SK-N-SH (cell line): Measurements from ENCODE around the gene DVL2. TPM values are rescaled to one million over a fixed set of nuclear protein-coding genes. Genes with fewer than 3 reads are reported as not detected.

ENCODE experiments used
- CTCF ChIA-PET: fragments of 300-600, 350-600 bp; formaldehyde crosslinking; extraction: SDS; loops from one replicate; lab custom pipeline; 2021; lab: Yijun Ruan, JAX
- POLR2A ChIA-PET: fragments of 350-600 bp; sonication (Branson Sonifier 250); formaldehyde crosslinking; extraction: SDS; loops from one replicate; lab custom pipeline; 2020; ENCODE audit warnings: antibody characterized with exemption, inconsistent platforms; lab: Yijun Ruan, JAX
- DNase-seq: peaks from one replicate; pipeline ENCODE4 v3.0.0; 2012
- H2AFZ ChIP-seq: fragments of 200-600 bp; sonication (generic); 2 replicates; pipeline ENCODE4 v1.8.1; 2016; ENCODE audit warnings: antibody characterized with exemption, mild to moderate bottlenecking, low read depth
- H3F3A ChIP-seq: fragments of 200-600 bp; sonication (generic); replicated peaks from 2 replicates; pipeline ENCODE3; 2016; ENCODE audit warnings: antibody characterized with exemption, mild to moderate bottlenecking; ENCODE audit not compliant: insufficient read depth
- H3K27ac ChIP-seq, 2 experiments: fragments of 200-500 bp in 1 of 2; fragments of 200-600 bp in 1 of 2; sonication (Bioruptor generic) in 1 of 2; sonication (generic), shearing (Covaris generic) in 1 of 2; 2 replicates each; pipeline versions ENCODE4 v1.5.1 to v1.6.1; 2014 to 2016; ENCODE audit warnings: low read depth in 2 of 2, inconsistent platforms in 1 of 2, low read length in 1 of 2, mild to moderate bottlenecking in 1 of 2, mixed read lengths in 1 of 2
- H3K27me3 ChIP-seq: fragments of 200-600 bp; sonication (generic), shearing (Covaris generic); 2 replicates; pipeline ENCODE4 v1.6.1; 2016; ENCODE audit warnings: mixed run types; ENCODE audit not compliant: insufficient read depth
- H3K36me3 ChIP-seq, 2 experiments: fragments of 200-500 bp in 1 of 2; fragments of 200-600 bp in 1 of 2; sonication (Bioruptor generic) in 1 of 2; sonication (generic) in 1 of 2; replicated peaks in 1 of 2; 2 replicates each; pipeline versions ENCODE3 to v1.5.1; 2014 to 2016; ENCODE audit warnings: low read length in 1 of 2, mild to moderate bottlenecking in 1 of 2; ENCODE audit not compliant: insufficient read depth in 2 of 2, control insufficient read depth in 1 of 2
- H3K4me1 ChIP-seq, 2 experiments: fragments of 200-500 bp in 1 of 2; fragments of 200-600 bp in 1 of 2; sonication (Bioruptor generic) in 1 of 2; sonication (generic), shearing (Covaris generic) in 1 of 2; 2 replicates each; pipeline versions ENCODE4 v1.5.1 to v1.6.1; 2014 to 2016; ENCODE audit warnings: low read depth in 1 of 2, low read length in 1 of 2, mixed run types in 1 of 2; ENCODE audit not compliant: insufficient read depth in 2 of 2, control insufficient read depth in 1 of 2
- H3K4me2 ChIP-seq: fragments of 200-600 bp; sonication (generic), shearing (Covaris generic); 2 replicates; pipeline ENCODE4 v1.6.1; 2017; ENCODE audit warnings: mixed run types
- H3K4me3 ChIP-seq, 2 experiments: fragments of 200-500 bp in 1 of 2; fragments of 200-600 bp in 1 of 2; sonication (Bioruptor generic) in 1 of 2; sonication (generic), shearing (Covaris generic) in 1 of 2; 2 replicates each; pipeline versions ENCODE4 v1.5.1 to v1.8.1; 2014 to 2016; ENCODE audit warnings: low read depth in 2 of 2, inconsistent platforms in 1 of 2, low read length in 1 of 2, mild to moderate bottlenecking in 1 of 2, mixed read lengths in 1 of 2, moderate library complexity in 1 of 2
- H3K79me2 ChIP-seq: fragments of 200-600 bp; sonication (generic); 2 replicates; pipeline ENCODE4 v1.8.1; 2017; ENCODE audit warnings: mild to moderate bottlenecking; ENCODE audit not compliant: insufficient read depth
- H3K9ac ChIP-seq: fragments of 200-600 bp; sonication (generic); 2 replicates; pipeline ENCODE4 v1.6.1; 2017; ENCODE audit warnings: mixed run types
- H3K9me2 ChIP-seq: fragments of 200-600 bp; sonication (generic); 2 replicates; pipeline ENCODE4 v1.6.1; 2017; ENCODE audit warnings: mixed run types
- H3K9me3 ChIP-seq: fragments of 200-600 bp; sonication (generic); 2 replicates; pipeline ENCODE4 v1.6.1; 2017; ENCODE audit warnings: mixed run types, mild to moderate bottlenecking, moderate library complexity
- H4K20me1 ChIP-seq: fragments of 200-600 bp; sonication (generic); 2 replicates; pipeline ENCODE4 v1.6.1; 2017; ENCODE audit warnings: mild to moderate bottlenecking, mixed run types; ENCODE audit not compliant: insufficient read depth
- CHD2 ChIP-seq: fragments of 150-350 bp; IDR thresholded peaks from 2 replicates; pipeline ENCODE4 v1.6.1; 2018; ENCODE audit warnings: low read length; ENCODE audit not compliant: partially characterized antibody
- EP300 ChIP-seq, 2 experiments: IDR thresholded peaks; 2 replicates each; pipeline versions ENCODE4 v1.4.0 to v1.6.1; 2012; ENCODE audit warnings: borderline replicate concordance in 1 of 2, low read depth in 1 of 2, low read length in 1 of 2
- GATA2 ChIP-seq: sonication (generic); formaldehyde crosslinking; IDR thresholded peaks from 2 replicates; pipeline ENCODE4 v1.5.0; 2020; ENCODE audit warnings: mild to moderate bottlenecking, missing genetic modification reagents
- JUND ChIP-seq: IDR thresholded peaks from 2 replicates; pipeline ENCODE4 v1.4.0; 2012
- MAX ChIP-seq: IDR thresholded peaks from 2 replicates; pipeline ENCODE4 v1.4.0; 2012; ENCODE audit warnings: low read depth
- MEF2A ChIP-seq: IDR thresholded peaks from 2 replicates; pipeline ENCODE4 v1.4.0; 2012; ENCODE audit warnings: low read depth, borderline replicate concordance
- NFIC ChIP-seq: IDR thresholded peaks from 2 replicates; pipeline ENCODE4 v1.4.0; 2012; ENCODE audit warnings: borderline replicate concordance
- NRF1 ChIP-seq: IDR thresholded peaks from 2 replicates; pipeline ENCODE4 v1.6.1; 2012; ENCODE audit warnings: low read depth, mild to moderate bottlenecking, low read length
- POLR2AphosphoS5 ChIP-seq: IDR thresholded peaks from 2 replicates; pipeline ENCODE4 v1.6.1; 2012; ENCODE audit warnings: low read depth, low read length
- RAD21 ChIP-seq: IDR thresholded peaks from 2 replicates; pipeline ENCODE4 v1.6.1; 2012; ENCODE audit warnings: mild to moderate bottlenecking, low read length
- RCOR1 ChIP-seq: fragments of 150-350 bp; IDR thresholded peaks from 2 replicates; pipeline ENCODE4 v1.6.1; 2017; ENCODE audit warnings: antibody characterized with exemption, low read length
- RFX5 ChIP-seq: IDR thresholded peaks from 2 replicates; pipeline ENCODE4 v1.6.1; 2012; ENCODE audit warnings: mild to moderate bottlenecking, improper control_type of control experiment, low read length
- SMC3 ChIP-seq: IDR thresholded peaks from 2 replicates; pipeline ENCODE4 v1.6.1; 2012; ENCODE audit warnings: low read depth, low read length, improper control_type of control experiment
- TAF1 ChIP-seq: IDR thresholded peaks from 2 replicates; pipeline ENCODE4 v1.6.1; 2012; ENCODE audit warnings: low read depth, mild to moderate bottlenecking, low read length, moderate library complexity, borderline replicate concordance
- TCF12 ChIP-seq: IDR thresholded peaks from 2 replicates; pipeline ENCODE4 v1.4.0; 2012
- TEAD4 ChIP-seq: IDR thresholded peaks from 2 replicates; pipeline ENCODE4 v1.4.0; 2012; ENCODE audit warnings: mild to moderate bottlenecking, borderline replicate concordance; ENCODE audit not compliant: insufficient read depth
- USF1 ChIP-seq: IDR thresholded peaks from 2 replicates; pipeline ENCODE4 v1.4.0; 2012; ENCODE audit warnings: low read depth, borderline replicate concordance
- WGBS: methylation state at CpG from one replicate; pipeline ENCODE4 v1.1.6; 2017; ENCODE audit warnings: low lambda C conversion rate; 5-methylcytosine and 5-hydroxymethylcytosine counted together
- polyA plus RNA-seq, 3 experiments: library from polyadenylated mRNA; depleted of rRNA; stranded (reverse); fragments of >200 nt; gene quantifications; 2 replicates each; pipeline ENCODE4 v1.2.3, GENCODE V29; 2012
- TF ChIP-seq, protein P1 (sequence below): fragments of 150-350 bp; IDR thresholded peaks from 2 replicates; pipeline ENCODE4 v1.6.1; 2017; ENCODE audit warnings: antibody characterized with exemption, low read length, low read depth, borderline replicate concordance
- TF ChIP-seq, protein P2 (sequence below): fragments of 150-350 bp; IDR thresholded peaks from 2 replicates; pipeline ENCODE4 v1.6.1; 2016; ENCODE audit warnings: mild to moderate bottlenecking, low read depth, low read length
- TF ChIP-seq, protein P3 (sequence below): IDR thresholded peaks from 2 replicates; pipeline ENCODE4 v1.4.0; 2012; ENCODE audit warnings: low read depth, borderline replicate concordance

The DVL2 gene
- polyA plus RNA-seq, 1 of the 3 experiments (the other 2 are of a cell fraction): 8.3 TPM

DNA sequence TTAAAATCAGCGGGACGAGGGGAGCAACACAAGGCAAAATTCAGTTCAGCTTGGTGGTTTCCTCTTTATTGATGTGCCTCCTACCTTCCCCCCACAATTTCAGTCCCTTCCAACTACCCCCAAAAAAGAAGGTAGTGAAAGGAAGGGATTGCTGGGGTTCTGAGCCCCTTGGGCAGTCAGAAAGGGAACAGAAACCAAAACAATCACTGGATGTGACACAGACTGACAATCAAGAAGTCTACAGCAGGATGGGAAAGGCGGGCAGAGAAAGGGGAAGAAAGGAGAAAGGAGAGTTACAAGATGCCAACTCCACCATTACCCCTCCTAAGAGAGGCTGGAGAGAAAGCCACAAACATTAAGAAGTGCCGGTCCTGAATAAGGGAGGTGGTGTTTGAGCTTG is 6.1 kb upstream of the DVL2 start:
- peak overlapping the region; percentile 20 to 99; a peak in 3 of 4 replicates for H3K27ac ChIP-seq
- H3K9me3 ChIP-seq: no peaks in the 10 kb centered on the region
- H3K79me2 ChIP-seq: peaks cover 66% of the 10 kb centered on the region
- H3K36me3 ChIP-seq: peaks cover 28 to 46% of the 10 kb centered on the region in 2 experiments
- H3K4me3 ChIP-seq: peak overlapping the region; percentile 36 to 80; a peak in 3 of 4 replicates
- ChIA-PET POLR2A (interaction anchor here (1.0 to 1.6 kb wide), 4 partner anchors 9 to 89 kb away, joined by 3 to 7 read pairs (median 3); partner anchors contain the start of genes ACADVL, CTDNEP1, DLG4 and ELP5), CTCF (interaction anchor here (0.7 to 5.6 kb wide), 3 partner anchors 20 to 56 kb away, joined by 4 to 35 read pairs (median 26); partner anchors contain the start of genes ACADVL and DLG4)
- H3K9me2 ChIP-seq: no peaks in the 10 kb centered on the region
- DNase-seq: no peak
- H2AFZ ChIP-seq: no peak overlapping the region
- H3K9ac ChIP-seq: peak overlapping the region; percentile 97; the same call in 1 of the 2 replicates
- H4K20me1 ChIP-seq: peaks cover 7% of the 10 kb centered on the region; the same call in 1 of the 2 replicates
- TF ChIP-seq NFIC (no peak), RFX5 (no peak), EP300 (IDR thresholded peaks at IDR 0.05; ENCODE audit: borderline replicate concordance in 1 of 2, low read depth in 1 of 2, low read length in 1 of 2) (no peak), TAF1 (no peak), TEAD4 (no peak), GATA2 (no peak), NRF1 (no peak), RCOR1 (no peak), MAX (no peak)
- TF ChIP-seq, protein P1, sequence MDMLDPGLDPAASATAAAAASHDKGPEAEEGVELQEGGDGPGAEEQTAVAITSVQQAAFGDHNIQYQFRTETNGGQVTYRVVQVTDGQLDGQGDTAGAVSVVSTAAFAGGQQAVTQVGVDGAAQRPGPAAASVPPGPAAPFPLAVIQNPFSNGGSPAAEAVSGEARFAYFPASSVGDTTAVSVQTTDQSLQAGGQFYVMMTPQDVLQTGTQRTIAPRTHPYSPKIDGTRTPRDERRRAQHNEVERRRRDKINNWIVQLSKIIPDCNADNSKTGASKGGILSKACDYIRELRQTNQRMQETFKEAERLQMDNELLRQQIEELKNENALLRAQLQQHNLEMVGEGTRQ: no peak
- WGBS: 37% methylated on average over 4 of the region's 4 CpGs
- H3K4me2 ChIP-seq: peak overlapping the region; percentile 79
- peaks cover 59% of the 10 kb centered on the region for H3F3A ChIP-seq
- no peaks in the 10 kb centered on the region for H3K27me3 ChIP-seq
- H3K4me1 ChIP-seq: peaks cover 28 to 33% of the 10 kb centered on the region in 2 experiments

GRCh38 chr17:7239091-7240027 is 5.0 kb upstream of the DVL2 start, which contains the start of gene PHF23:
Gene PHF23, minus strand, starts transcription at chr17:7239457. Its CDS starts 178 bp downstream, at chr17:7239279.
- WGBS: 2% methylated on average over 59 of the region's 72 CpGs
- H3K36me3 ChIP-seq: peaks cover 30 to 50% of the 10 kb centered on the region in 2 experiments
- H3K9ac ChIP-seq: peak within 1 kb of the TSS; percentile 97
- peaks cover 7% of the 10 kb centered on the region; the same call in 1 of the 2 replicates for H4K20me1 ChIP-seq
- peak; percentile 94 for DNase-seq
- H3K27me3 ChIP-seq: no peaks in the 10 kb centered on the region
- peaks cover 36 to 41% of the 10 kb centered on the region in 2 experiments for H3K4me1 ChIP-seq
- H2AFZ ChIP-seq: no peak within 1 kb of the TSS
- peak within 1 kb of the TSS; percentile 88 to 99 for H3K4me3 ChIP-seq
- CTCF ChIA-PET: interaction anchor here (1.0 to 5.6 kb wide), 3 partner anchors 19 to 57 kb away, joined by 3 to 35 read pairs (median 26); partner anchors contain the start of genes ACADVL, DLG4 and SLC2A4
- H3K9me3 ChIP-seq: no peaks in the 10 kb centered on the region
- no peaks in the 10 kb centered on the region for H3K9me2 ChIP-seq
- peaks cover 75% of the 10 kb centered on the region for H3K79me2 ChIP-seq
- H3K27ac ChIP-seq: peak within 1 kb of the TSS; percentile 75 to 99
- POLR2A ChIA-PET: interaction anchor here (0.6 to 1.7 kb wide), 6 partner anchors 10 to 25 kb away, joined by 3 to 7 read pairs (median 5); partner anchors contain the start of genes CTDNEP1 and ELP5
- peak within 1 kb of the TSS; percentile 83 for H3K4me2 ChIP-seq
- H3F3A ChIP-seq: peaks cover 60% of the 10 kb centered on the region
- TF ChIP-seq SMC3 (no peak), NFIC (no peak), USF1 (no peak), CHD2 (peak; percentile 79), JUND (no peak), NRF1 (peak; percentile 98), RCOR1 (no peak), TAF1 (peak; percentile 74), RAD21 (no peak), TCF12 (no peak), POLR2AphosphoS5 (peak; percentile 56; the same call in 1 of the 2 replicates), MEF2A (no peak)
- TF ChIP-seq, protein P2, sequence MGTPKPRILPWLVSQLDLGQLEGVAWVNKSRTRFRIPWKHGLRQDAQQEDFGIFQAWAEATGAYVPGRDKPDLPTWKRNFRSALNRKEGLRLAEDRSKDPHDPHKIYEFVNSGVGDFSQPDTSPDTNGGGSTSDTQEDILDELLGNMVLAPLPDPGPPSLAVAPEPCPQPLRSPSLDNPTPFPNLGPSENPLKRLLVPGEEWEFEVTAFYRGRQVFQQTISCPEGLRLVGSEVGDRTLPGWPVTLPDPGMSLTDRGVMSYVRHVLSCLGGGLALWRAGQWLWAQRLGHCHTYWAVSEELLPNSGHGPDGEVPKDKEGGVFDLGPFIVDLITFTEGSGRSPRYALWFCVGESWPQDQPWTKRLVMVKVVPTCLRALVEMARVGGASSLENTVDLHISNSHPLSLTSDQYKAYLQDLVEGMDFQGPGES: no peak
- TF ChIP-seq, protein P3, sequence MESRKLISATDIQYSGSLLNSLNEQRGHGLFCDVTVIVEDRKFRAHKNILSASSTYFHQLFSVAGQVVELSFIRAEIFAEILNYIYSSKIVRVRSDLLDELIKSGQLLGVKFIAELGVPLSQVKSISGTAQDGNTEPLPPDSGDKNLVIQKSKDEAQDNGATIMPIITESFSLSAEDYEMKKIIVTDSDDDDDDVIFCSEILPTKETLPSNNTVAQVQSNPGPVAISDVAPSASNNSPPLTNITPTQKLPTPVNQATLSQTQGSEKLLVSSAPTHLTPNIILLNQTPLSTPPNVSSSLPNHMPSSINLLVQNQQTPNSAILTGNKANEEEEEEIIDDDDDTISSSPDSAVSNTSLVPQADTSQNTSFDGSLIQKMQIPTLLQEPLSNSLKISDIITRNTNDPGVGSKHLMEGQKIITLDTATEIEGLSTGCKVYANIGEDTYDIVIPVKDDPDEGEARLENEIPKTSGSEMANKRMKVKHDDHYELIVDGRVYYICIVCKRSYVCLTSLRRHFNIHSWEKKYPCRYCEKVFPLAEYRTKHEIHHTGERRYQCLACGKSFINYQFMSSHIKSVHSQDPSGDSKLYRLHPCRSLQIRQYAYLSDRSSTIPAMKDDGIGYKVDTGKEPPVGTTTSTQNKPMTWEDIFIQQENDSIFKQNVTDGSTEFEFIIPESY: peak; percentile 57; the same call in 1 of the 2 replicates
